Measurements from ENCODE around the gene TMEM154.
"Not testable (repeated sequence)": the region's sequence is repeated elsewhere in the genome, so short reads cannot be mapped to it uniquely, and the experiment has no call there.

TMEM154 gene

DNA sequence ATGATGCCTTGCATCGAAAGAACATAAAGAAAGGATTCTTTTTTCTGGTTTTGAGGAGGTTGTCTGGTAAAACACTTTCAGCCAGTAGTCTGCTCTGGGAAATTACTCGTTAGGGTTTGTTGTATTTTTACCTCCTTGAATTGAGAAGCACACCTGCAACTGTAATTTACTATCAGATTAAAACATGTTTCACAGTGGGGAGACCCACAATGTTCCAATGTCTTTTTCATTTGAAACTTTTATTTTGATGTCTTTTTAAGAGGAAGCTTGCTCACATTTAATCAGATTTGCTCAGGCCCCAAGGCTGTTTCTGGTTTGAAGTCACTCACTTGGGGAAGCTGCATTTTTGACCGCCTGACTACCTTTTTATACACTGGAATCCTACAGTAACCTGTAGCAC lies 12.0 kb downstream of the TMEM154 start:
- Histone ChIP-seq H2AFZ (ENCODE audit: low read length, unreplicated experiment) (no peak overlapping the region), H3K4me3 (ENCODE audit: low read depth, low read length) (no peak overlapping the region), H3K36me3 (ENCODE audit: insufficient read depth, low read length) (no peaks in the 10 kb centered on the region), H3K79me2 (ENCODE audit: control insufficient read depth, insufficient read depth, low read length, unreplicated experiment) (no peaks in the 10 kb centered on the region), H3K27me3 (ENCODE audit: insufficient read depth, low read length) (no peaks in the 10 kb centered on the region), H3K4me1 (ENCODE audit: control insufficient read depth, insufficient read depth, low read length, unreplicated experiment) (no peaks in the 10 kb centered on the region), H3K27ac (ENCODE audit: low read depth, low read length) (no peak overlapping the region)

- Histone ChIP-seq H3K4me1 (ENCODE audit: control insufficient read depth, insufficient read depth, low read length, unreplicated experiment) (no peaks in the 10 kb centered on the region), H3K79me2 (ENCODE audit: control insufficient read depth, insufficient read depth, low read length, unreplicated experiment) (no peaks in the 10 kb centered on the region), H3K27ac (ENCODE audit: low read depth, low read length) (no peak overlapping the region), H3K36me3 (ENCODE audit: insufficient read depth, low read length) (no peaks in the 10 kb centered on the region), H3K27me3 (ENCODE audit: insufficient read depth, low read length) (no peaks in the 10 kb centered on the region), H3K4me3 (ENCODE audit: low read depth, low read length) (no peak overlapping the region), H2AFZ (ENCODE audit: low read length, unreplicated experiment) (no peak overlapping the region)
Measured at GRCh38 chr4:152666946-152667345, 12.9 kb downstream of the TMEM154 start.

GRCh38 chr4:152665691-152666395 lies 14.0 kb downstream of the TMEM154 start:
- no peaks in the 10 kb centered on the region for H3K4me1 ChIP-seq (ENCODE audit: control insufficient read depth, insufficient read depth, low read length, unreplicated experiment)
- no peaks in the 10 kb centered on the region for H3K36me3 ChIP-seq (ENCODE audit: insufficient read depth, low read length)
- H2AFZ ChIP-seq (ENCODE audit: low read length, unreplicated experiment) = no peak overlapping the region
- H3K27me3 ChIP-seq (ENCODE audit: insufficient read depth, low read length) = no peaks in the 10 kb centered on the region
- H3K27ac ChIP-seq (ENCODE audit: low read depth, low read length) = no peak overlapping the region
- no peaks in the 10 kb centered on the region for H3K79me2 ChIP-seq (ENCODE audit: control insufficient read depth, insufficient read depth, low read length, unreplicated experiment)
- no peak overlapping the region for H3K4me3 ChIP-seq (ENCODE audit: low read depth, low read length)

DNA sequence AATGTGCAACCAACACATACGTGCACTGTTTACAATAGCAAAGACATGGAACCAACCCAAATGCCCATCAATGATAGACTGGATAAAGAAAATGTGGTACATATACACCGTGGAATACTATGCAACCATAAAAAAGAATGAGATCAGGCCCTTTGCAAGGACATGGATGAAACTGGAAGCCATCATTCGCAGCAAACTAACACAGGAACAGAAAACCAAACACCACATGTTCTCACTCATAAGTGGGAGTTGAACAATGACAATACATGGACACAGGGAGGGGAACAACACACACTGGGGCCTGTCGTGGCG lies 15.8 kb downstream of the TMEM154 start:
- not testable (repeated sequence) for H3K4me3 ChIP-seq (ENCODE audit: low read depth, low read length); H2AFZ ChIP-seq (ENCODE audit: low read length, unreplicated experiment); H3K79me2 ChIP-seq (ENCODE audit: control insufficient read depth, insufficient read depth, low read length, unreplicated experiment); H3K36me3 ChIP-seq (ENCODE audit: insufficient read depth, low read length); H3K4me1 ChIP-seq (ENCODE audit: control insufficient read depth, insufficient read depth, low read length, unreplicated experiment); H3K27ac ChIP-seq (ENCODE audit: low read depth, low read length); H3K27me3 ChIP-seq (ENCODE audit: insufficient read depth, low read length)

GRCh38 chr4:152663203-152664066 lies 16.4 kb downstream of the TMEM154 start:
- Histone ChIP-seq H3K79me2 (ENCODE audit: control insufficient read depth, insufficient read depth, low read length, unreplicated experiment) (no peaks in the 10 kb centered on the region), H3K36me3 (ENCODE audit: insufficient read depth, low read length) (no peaks in the 10 kb centered on the region), H3K27ac (ENCODE audit: low read depth, low read length) (no peak overlapping the region), H3K4me3 (ENCODE audit: low read depth, low read length) (no peak overlapping the region), H2AFZ (ENCODE audit: low read length, unreplicated experiment) (no peak overlapping the region), H3K27me3 (ENCODE audit: insufficient read depth, low read length) (no peaks in the 10 kb centered on the region), H3K4me1 (ENCODE audit: control insufficient read depth, insufficient read depth, low read length, unreplicated experiment) (no peaks in the 10 kb centered on the region)

DNA sequence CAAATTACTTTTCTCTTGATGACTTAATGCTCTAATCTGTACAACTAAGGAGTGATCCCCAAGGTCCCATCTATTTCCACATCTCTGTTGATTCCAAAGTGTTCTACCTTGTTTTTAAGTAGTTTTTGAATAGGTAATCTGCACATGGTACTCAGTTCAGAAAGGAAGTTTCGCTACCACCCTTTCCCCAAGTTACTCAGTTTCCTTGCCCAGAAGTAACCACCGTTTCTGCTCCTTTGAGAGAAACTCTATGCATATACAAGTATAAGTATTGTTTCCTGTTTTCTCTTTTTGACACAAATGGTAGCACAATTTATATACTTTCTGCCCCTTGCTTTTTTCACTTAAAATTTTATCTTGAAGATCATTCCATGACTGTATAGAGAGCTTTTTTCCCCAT lies 18.1 kb downstream of the TMEM154 start:
- no peaks in the 10 kb centered on the region for H3K4me1 ChIP-seq (ENCODE audit: control insufficient read depth, insufficient read depth, low read length, unreplicated experiment)
- H3K79me2 ChIP-seq (ENCODE audit: control insufficient read depth, insufficient read depth, low read length, unreplicated experiment) = no peaks in the 10 kb centered on the region
- 0 out of 2 replicates have a peak, but pooled peaks cover 5% of the 10 kb centered on the region for H3K36me3 ChIP-seq (ENCODE audit: insufficient read depth, low read length)
- no peak overlapping the region for H3K27ac ChIP-seq (ENCODE audit: low read depth, low read length)
- no peak overlapping the region for H2AFZ ChIP-seq (ENCODE audit: low read length, unreplicated experiment)
- H3K27me3 ChIP-seq (ENCODE audit: insufficient read depth, low read length) = no peaks in the 10 kb centered on the region
- H3K4me3 ChIP-seq (ENCODE audit: low read depth, low read length) = no peak overlapping the region

- H3K36me3 ChIP-seq (ENCODE audit: insufficient read depth, low read length) = 0 out of 2 replicates have a peak, but pooled peaks cover 5% of the 10 kb centered on the region
- H3K4me3 ChIP-seq (ENCODE audit: low read depth, low read length) = no peak overlapping the region
- no peak overlapping the region for H3K27ac ChIP-seq (ENCODE audit: low read depth, low read length)
- H2AFZ ChIP-seq (ENCODE audit: low read length, unreplicated experiment) = no peak overlapping the region
- H3K4me1 ChIP-seq (ENCODE audit: control insufficient read depth, insufficient read depth, low read length, unreplicated experiment) = no peaks in the 10 kb centered on the region
- no peaks in the 10 kb centered on the region for H3K79me2 ChIP-seq (ENCODE audit: control insufficient read depth, insufficient read depth, low read length, unreplicated experiment)
- H3K27me3 ChIP-seq (ENCODE audit: insufficient read depth, low read length) = no peaks in the 10 kb centered on the region
Measured at GRCh38 chr4:152660526-152660925, 19.3 kb downstream of the TMEM154 start.

GRCh38 chr4:152659806-152660205 lies 20.0 kb downstream of the TMEM154 start:
- Histone ChIP-seq H3K4me3 (ENCODE audit: low read depth, low read length) (no peak overlapping the region), H3K27ac (ENCODE audit: low read depth, low read length) (no peak overlapping the region), H3K4me1 (ENCODE audit: control insufficient read depth, insufficient read depth, low read length, unreplicated experiment) (no peaks in the 10 kb centered on the region)

DNA sequence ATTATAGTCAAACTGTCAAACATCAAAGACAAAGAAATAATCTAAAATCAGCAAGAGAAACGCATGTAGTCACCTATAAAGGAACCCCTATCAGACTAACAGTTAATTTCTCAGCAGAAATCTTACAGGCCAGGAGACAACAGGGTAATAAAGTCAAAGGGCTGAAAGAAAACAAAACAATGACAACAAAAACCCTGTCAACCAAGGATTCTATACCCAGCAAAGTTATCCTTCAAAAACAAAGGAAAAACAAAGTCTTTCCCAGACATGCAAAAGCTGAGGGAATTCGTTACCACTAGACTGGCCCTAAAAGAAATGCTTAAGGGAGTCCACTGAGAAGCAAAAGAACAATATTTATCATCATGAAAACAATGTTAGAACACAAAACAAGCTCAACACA lies 22.1 kb downstream of the TMEM154 start:
- Histone ChIP-seq H3K27ac (ENCODE audit: low read depth, low read length) (no peak overlapping the region), H3K4me1 (ENCODE audit: control insufficient read depth, insufficient read depth, low read length, unreplicated experiment) (no peaks in the 10 kb centered on the region), H3K36me3 (ENCODE audit: insufficient read depth, low read length) (0 out of 2 replicates have a peak, but pooled peaks cover 5% of the 10 kb centered on the region), H3K4me3 (ENCODE audit: low read depth, low read length) (no peak overlapping the region), H2AFZ (ENCODE audit: low read length, unreplicated experiment) (no peak overlapping the region), H3K79me2 (ENCODE audit: control insufficient read depth, insufficient read depth, low read length, unreplicated experiment) (no peaks in the 10 kb centered on the region), H3K27me3 (ENCODE audit: insufficient read depth, low read length) (no peaks in the 10 kb centered on the region)

More at GRCh38 chr4:152659806-152660205, 20.0 kb downstream of the TMEM154 start:
- Histone ChIP-seq H3K27me3 (ENCODE audit: insufficient read depth, low read length) (no peaks in the 10 kb centered on the region), H3K79me2 (ENCODE audit: control insufficient read depth, insufficient read depth, low read length, unreplicated experiment) (no peaks in the 10 kb centered on the region), H3K36me3 (ENCODE audit: insufficient read depth, low read length) (0 out of 2 replicates have a peak, but pooled peaks cover 5% of the 10 kb centered on the region), H2AFZ (ENCODE audit: low read length, unreplicated experiment) (no peak overlapping the region)

GRCh38 chr4:152655272-152656129 lies 24.3 kb downstream of the TMEM154 start:
- no peaks in the 10 kb centered on the region for H3K4me1 ChIP-seq (ENCODE audit: control insufficient read depth, insufficient read depth, low read length, unreplicated experiment)
- H3K27ac ChIP-seq (ENCODE audit: low read depth, low read length) = no peak overlapping the region
- no peaks in the 10 kb centered on the region for H3K27me3 ChIP-seq (ENCODE audit: insufficient read depth, low read length)
- H3K4me3 ChIP-seq (ENCODE audit: low read depth, low read length) = no peak overlapping the region
- no peak overlapping the region for H2AFZ ChIP-seq (ENCODE audit: low read length, unreplicated experiment)
- H3K36me3 ChIP-seq (ENCODE audit: insufficient read depth, low read length) = 0 out of 2 replicates have a peak, but pooled peaks cover 5% of the 10 kb centered on the region
- H3K79me2 ChIP-seq (ENCODE audit: control insufficient read depth, insufficient read depth, low read length, unreplicated experiment) = no peaks in the 10 kb centered on the region
